GM12878 (cell line): Measurements from ENCODE around the gene GDAP2.

ENCODE experiments used
- BMI1 ChIP-seq: fragments of 450-650 bp; IDR thresholded peaks from 2 replicates; pipeline ENCODE4 v1.6.1; 2016; ENCODE audit warnings: mild to moderate bottlenecking, moderate library complexity, borderline replicate concordance
- CTCF ChIP-seq, 3 experiments: IDR thresholded peaks in 2 of 3; conservative IDR thresholded peaks in 1 of 3; 2 replicates each; pipeline ENCODE4 v1.5.1; 2011; ENCODE audit warnings: low read depth in 3 of 3, low read length in 3 of 3, mild to moderate bottlenecking in 3 of 3, control low read depth in 2 of 3, moderate library complexity in 2 of 3, inconsistent platforms in 1 of 3, mixed read lengths in 1 of 3; ENCODE audit not compliant: control insufficient read depth in 2 of 3, insufficient read depth in 1 of 3; ENCODE audit errors: extremely low read depth in 1 of 3
- EP300 ChIP-seq, 2 experiments: fragments of 150-350 bp in 1 of 2; IDR thresholded peaks; 2 replicates each; pipeline ENCODE4 v1.6.1; 2011 to 2012; ENCODE audit warnings: low read depth in 2 of 2, low read length in 2 of 2, borderline replicate concordance in 1 of 2, improper control_type of control experiment in 1 of 2, inconsistent platforms in 1 of 2; ENCODE audit not compliant: control insufficient read depth in 1 of 2
- FOS ChIP-seq: IDR thresholded peaks from 3 replicates; pipeline ENCODE4 v1.6.1; 2011; ENCODE audit warnings: borderline replicate concordance; ENCODE audit not compliant: insufficient read length; ENCODE audit errors: extremely low read depth
- FOXK2 ChIP-seq: fragments of 450-650 bp; IDR thresholded peaks from 2 replicates; pipeline ENCODE4 v1.6.1; 2017; ENCODE audit warnings: mild to moderate bottlenecking, moderate library complexity
- KDM1A ChIP-seq: fragments of 200-600 bp; sonication (generic); IDR thresholded peaks from 2 replicates; pipeline ENCODE4 v1.6.1; 2016; ENCODE audit warnings: borderline replicate concordance
- NFYA ChIP-seq: IDR thresholded peaks from 2 replicates; pipeline ENCODE4 v1.6.1; 2011; ENCODE audit warnings: low read depth, mild to moderate bottlenecking, low read length, improper control_type of control experiment, borderline replicate concordance
- NR2F1 ChIP-seq: fragments of 450-650 bp; conservative IDR thresholded peaks from 2 replicates; pipeline ENCODE4 v1.6.1; 2017; ENCODE audit warnings: mild to moderate bottlenecking
- POLR2A ChIP-seq: IDR thresholded peaks from 2 replicates; pipeline ENCODE4 v1.6.1; 2011; ENCODE audit warnings: low read depth, mild to moderate bottlenecking, low read length
- POLR2AphosphoS5 ChIP-seq: IDR thresholded peaks from 2 replicates; pipeline ENCODE4 v1.6.1; 2011; ENCODE audit warnings: mild to moderate bottlenecking, low read length, inconsistent platforms
- YBX1 ChIP-seq: fragments of 450-650 bp; IDR thresholded peaks from 2 replicates; pipeline ENCODE4 v1.6.1; 2016; ENCODE audit warnings: antibody characterized with exemption
- ZNF384 ChIP-seq: IDR thresholded peaks from 2 replicates; pipeline ENCODE4 v1.6.1; 2012; ENCODE audit warnings: low read depth, mild to moderate bottlenecking, low read length, improper control_type of control experiment, borderline replicate concordance

GRCh38 chr1:117852853-117853553 lies 76.4 kb downstream of the GDAP2 start:
- no peak for TF ChIP-seq POLR2A
- no peak for TF ChIP-seq FOS
- no peak for TF ChIP-seq NFYA
- TF ChIP-seq YBX1: no peak
- no peak for TF ChIP-seq ZNF384
- TF ChIP-seq EP300 (IDR thresholded peaks at IDR 0.05; ENCODE audit: borderline replicate concordance in 1 of 2, control insufficient read depth in 1 of 2, low read depth in 2 of 2, low read length in 2 of 2): no peak
- no peak for TF ChIP-seq CTCF (IDR thresholded peaks at IDR 0.05 in 2 of 3, conservative IDR thresholded peaks at IDR 0.05 in 1 of 3; ENCODE audit: control insufficient read depth in 2 of 3, extremely low read depth in 1 of 3, insufficient read depth in 1 of 3, low read depth in 3 of 3, low read length in 3 of 3)
- no peak for TF ChIP-seq KDM1A
- TF ChIP-seq NR2F1: no peak
- TF ChIP-seq FOXK2: no peak
- no peak for TF ChIP-seq POLR2AphosphoS5
- no peak for TF ChIP-seq BMI1
